Measurements from ENCODE around the gene RRP9. TPM values are rescaled to one million over a fixed set of nuclear protein-coding genes. Genes with fewer than 3 reads are reported as not detected.
A peak's percentile ranks its signal among the peaks of the same experiment; 100 is the strongest.

RRP9 gene
- total RNA-seq, 1 donor from 2014 or later = 12.5 TPM

GRCh38 chr3:51955175-51955892 is 13.6 kb upstream of the RRP9 start, which contains the start of gene GPR62:
Gene GPR62, plus strand, starts transcription at chr3:51955381. Its CDS starts 272 bp downstream, at chr3:51955653.
- no peaks in the 10 kb centered on the region for H3K9me3 ChIP-seq
- no peak for DNase-seq (ENCODE audit: extremely low spot score in 2 of 2)
- no peak for TF ChIP-seq POLR2AphosphoS5 (IDR thresholded peaks at IDR 0.05; ENCODE audit: insufficient read depth in 1 of 2, low read depth in 1 of 2)
- no peak for TF ChIP-seq CTCF (IDR thresholded peaks at IDR 0.05)
- no peak for TF ChIP-seq POLR2A (IDR thresholded peaks at IDR 0.05)
- H3K4me1 ChIP-seq = peaks cover 15% of the 10 kb centered on the region
- peak within 1 kb of the TSS; percentile 39 to 66 for H3K4me3 ChIP-seq
- H3K27ac ChIP-seq = peak within 1 kb of the TSS; percentile 30
- peaks cover 0 to 7% of the 10 kb centered on the region in 2 donors for H3K36me3 ChIP-seq
- intact Hi-C loops (cut with DNase I) = no loop called here
- H3K27me3 ChIP-seq = no peaks in the 10 kb centered on the region

- TF ChIP-seq POLR2AphosphoS5 (IDR thresholded peaks at IDR 0.05; ENCODE audit: insufficient read depth in 1 of 2, low read depth in 1 of 2) = no peak
- TF ChIP-seq CTCF (IDR thresholded peaks at IDR 0.05) = no peak
- no peak for TF ChIP-seq POLR2A (IDR thresholded peaks at IDR 0.05)
- Histone ChIP-seq H3K36me3 (peaks cover 0 to 7% of the 10 kb centered on the region in 2 donors), H3K9me3 (no peaks in the 10 kb centered on the region), H3K4me3 (no peak overlapping the region), H3K27me3 (no peaks in the 10 kb centered on the region), H3K27ac (no peak overlapping the region), H3K4me1 (peaks cover 15% of the 10 kb centered on the region)
- no peak for DNase-seq (ENCODE audit: extremely low spot score in 2 of 2)
- intact Hi-C loops (cut with DNase I) = no loop called here
These were observed 13.0 kb upstream of the RRP9 start for GRCh38 chr3:51954713-51955112.

- Histone ChIP-seq H3K36me3 (peaks cover 0 to 7% of the 10 kb centered on the region in 2 donors), H3K9me3 (no peaks in the 10 kb centered on the region), H3K4me3 (no peak overlapping the region), H3K4me1 (peaks cover 15% of the 10 kb centered on the region), H3K27me3 (no peaks in the 10 kb centered on the region), H3K27ac (no peak overlapping the region)
- no peak for DNase-seq (ENCODE audit: extremely low spot score in 2 of 2)
- no peak for TF ChIP-seq POLR2A (IDR thresholded peaks at IDR 0.05)
- intact Hi-C loops (cut with DNase I) = no loop called here
These were observed 12.4 kb upstream of the RRP9 start for GRCh38 chr3:51954105-51954504.

GRCh38 chr3:51953445-51953844 is 11.7 kb upstream of the RRP9 start:
- no peaks in the 10 kb centered on the region for H3K9me3 ChIP-seq
- peaks cover 0 to 7% of the 10 kb centered on the region in 2 donors for H3K36me3 ChIP-seq
- intact Hi-C loops (cut with DNase I) = no loop called here
- H3K4me3 ChIP-seq = no peak overlapping the region
- no peak overlapping the region for H3K27ac ChIP-seq
- H3K27me3 ChIP-seq = no peaks in the 10 kb centered on the region
- peaks cover 15% of the 10 kb centered on the region for H3K4me1 ChIP-seq
- DNase-seq (ENCODE audit: extremely low spot score in 2 of 2) = no peak
- no peak for TF ChIP-seq CTCF (IDR thresholded peaks at IDR 0.05)

GRCh38 chr3:51950899-51951298 is 9.2 kb upstream of the RRP9 start:
- Histone ChIP-seq H3K27me3 (no peaks in the 10 kb centered on the region), H3K4me1 (peaks cover 5% of the 10 kb centered on the region), H3K9me3 (no peaks in the 10 kb centered on the region), H3K36me3 (no peaks in the 10 kb centered on the region), H3K27ac (no peak overlapping the region), H3K4me3 (no peak overlapping the region)
- TF ChIP-seq POLR2A (IDR thresholded peaks at IDR 0.05) (no peak), POLR2AphosphoS5 (IDR thresholded peaks at IDR 0.05; ENCODE audit: insufficient read depth in 1 of 2, low read depth in 1 of 2) (no peak), CTCF (IDR thresholded peaks at IDR 0.05) (no peak)
- DNase-seq (ENCODE audit: extremely low spot score in 2 of 2) = no peak
- intact Hi-C loops (cut with DNase I) = no loop called here
